ENCODE measurements around the gene MSMP.

DNA sequence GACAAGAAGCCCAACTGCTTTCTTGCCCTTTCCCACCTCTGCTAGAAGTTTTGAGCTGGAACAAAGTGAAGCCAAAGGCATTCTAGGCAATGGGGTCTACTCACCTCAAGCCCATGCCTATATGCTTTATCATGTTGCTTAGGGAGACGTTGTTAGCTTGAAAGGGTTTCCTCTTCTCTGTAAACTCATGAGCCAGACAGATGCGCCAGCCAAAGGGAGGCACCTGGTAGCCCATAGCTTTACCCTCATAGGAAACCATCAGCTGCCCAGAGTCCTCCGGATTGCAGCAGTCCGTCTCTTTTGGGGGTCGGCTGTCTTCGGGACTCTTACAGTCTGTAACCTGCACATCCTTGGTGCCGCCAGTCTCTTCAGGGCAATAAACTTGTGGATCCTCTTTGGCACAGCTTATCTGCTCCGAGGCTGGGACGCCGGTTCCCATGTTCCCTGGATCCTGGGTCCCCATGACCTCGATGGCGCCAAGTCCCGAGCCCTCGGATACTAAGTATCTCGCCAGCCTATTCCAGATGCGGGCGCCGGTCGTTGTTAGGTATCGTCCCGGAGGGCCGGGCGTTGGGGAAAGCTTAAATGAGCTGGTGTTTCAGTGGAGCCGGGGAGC, 5.7 kb downstream of the MSMP start:
- no peak for TF ChIP-seq CTCF (IDR thresholded peaks at IDR 0.05)
- no peak for TF ChIP-seq POLR2A (IDR thresholded peaks at IDR 0.05)
- TF ChIP-seq POLR2AphosphoS5 (IDR thresholded peaks at IDR 0.05) = no peak
- no peak for TF ChIP-seq EP300 (IDR thresholded peaks at IDR 0.05)
